H9 (cell line): ENCODE results near the gene SCFD1. TPM values are rescaled to one million over a fixed set of nuclear protein-coding genes. Genes with fewer than 3 reads are reported as not detected.

ENCODE experiments used
- DNase-seq: peaks from one replicate; pipeline ENCODE4 v3.0.0-alpha.2; 2017
- H2AFZ ChIP-seq: one replicate; pipeline ENCODE4 v1.6.1; 2013; ENCODE audit warnings: mild to moderate bottlenecking, low read length, control low read depth, moderate library complexity
- H2AK5ac ChIP-seq: 2 replicates; pipeline ENCODE4 v1.6.1; 2013; ENCODE audit warnings: low read length, control low read depth, mixed read lengths; ENCODE audit not compliant: insufficient read length
- H2BK120ac ChIP-seq: one replicate; pipeline ENCODE4 v1.6.1; 2013; ENCODE audit warnings: low read depth, mild to moderate bottlenecking, low read length, control low read depth, inconsistent platforms; ENCODE audit not compliant: poor library complexity, severe bottlenecking
- H2BK12ac ChIP-seq: 2 replicates; pipeline ENCODE4 v1.6.1; 2013; ENCODE audit warnings: low read length, control low read depth, mixed read lengths, low read depth; ENCODE audit not compliant: insufficient read length
- H2BK15ac ChIP-seq: 2 replicates; pipeline ENCODE4 v1.6.1; 2013; ENCODE audit warnings: low read depth, low read length, control low read depth
- H2BK20ac ChIP-seq: one replicate; pipeline ENCODE4 v1.6.1; 2013; ENCODE audit warnings: low read depth, mild to moderate bottlenecking, low read length, control low read depth, inconsistent platforms; ENCODE audit not compliant: poor library complexity, severe bottlenecking
- H2BK5ac ChIP-seq: 2 replicates; pipeline ENCODE4 v1.6.1; 2013; ENCODE audit warnings: low read length, control low read depth, mixed read lengths; ENCODE audit not compliant: insufficient read length
- H3K14ac ChIP-seq: 2 replicates; pipeline ENCODE4 v1.6.1; 2013; ENCODE audit warnings: low read length, control low read depth; ENCODE audit not compliant: insufficient read depth
- H3K18ac ChIP-seq: 2 replicates; pipeline ENCODE4 v1.6.1; 2013; ENCODE audit warnings: low read depth, mild to moderate bottlenecking, mixed read lengths, low read length, control low read depth; ENCODE audit not compliant: insufficient read length
- H3K23ac ChIP-seq: 2 replicates; pipeline ENCODE4 v1.6.1; 2013; ENCODE audit warnings: low read length, control low read depth, mixed read lengths, low read depth; ENCODE audit not compliant: insufficient read length
- H3K23me2 ChIP-seq: 2 replicates; pipeline ENCODE4 v1.6.1; 2013; ENCODE audit warnings: low read depth, mild to moderate bottlenecking, mixed read lengths, low read length, control low read depth; ENCODE audit not compliant: insufficient read length, poor library complexity, severe bottlenecking
- H3K27ac ChIP-seq: 2 replicates; pipeline ENCODE4 v1.5.1; 2013; ENCODE audit warnings: low read length, control low read depth, mixed read lengths, low read depth; ENCODE audit not compliant: insufficient read length
- H3K27me3 ChIP-seq: 2 replicates; pipeline ENCODE4 v1.6.1; 2013; ENCODE audit warnings: low read length, control low read depth, inconsistent platforms; ENCODE audit not compliant: insufficient read depth
- H3K4ac ChIP-seq: 2 replicates; pipeline ENCODE4 v1.6.1; 2013; ENCODE audit warnings: low read depth, mild to moderate bottlenecking, control low read depth, inconsistent platforms, low read length, moderate library complexity
- H3K4me1 ChIP-seq: 2 replicates; pipeline ENCODE4 v1.6.1; 2013; ENCODE audit warnings: low read length, control low read depth, inconsistent platforms; ENCODE audit not compliant: insufficient read depth
- H3K4me2 ChIP-seq: 2 replicates; pipeline ENCODE4 v1.6.1; 2013; ENCODE audit warnings: low read length, control low read depth, mixed read lengths; ENCODE audit not compliant: insufficient read length, insufficient read depth
- H3K56ac ChIP-seq: 2 replicates; pipeline ENCODE4 v1.6.1; 2013; ENCODE audit warnings: low read depth, mild to moderate bottlenecking, mixed read lengths, low read length, control low read depth; ENCODE audit not compliant: insufficient read length
- H3K79me1 ChIP-seq: 2 replicates; pipeline ENCODE4 v1.6.1; 2013; ENCODE audit warnings: low read depth, mild to moderate bottlenecking, moderate library complexity, low read length, control low read depth, inconsistent platforms; ENCODE audit not compliant: insufficient read depth, poor library complexity, severe bottlenecking
- H3K79me2 ChIP-seq: 2 replicates; pipeline ENCODE4 v1.6.1; 2013; ENCODE audit warnings: low read length, control low read depth, inconsistent platforms; ENCODE audit not compliant: insufficient read depth
- H3K9ac ChIP-seq: 2 replicates; pipeline ENCODE4 v1.6.1; 2013; ENCODE audit warnings: low read length, control low read depth, mixed read lengths; ENCODE audit not compliant: insufficient read length; ENCODE audit errors: extremely low read depth
- H3K9me3 ChIP-seq: one replicate; pipeline ENCODE4 v1.6.1; 2013; ENCODE audit warnings: low read depth, low read length, inconsistent platforms; ENCODE audit not compliant: control insufficient read depth
- H3T11ph ChIP-seq: one replicate; pipeline ENCODE4 v1.6.1; 2013; ENCODE audit warnings: mild to moderate bottlenecking, low read length, control low read depth, inconsistent platforms
- H4K20me1 ChIP-seq: one replicate; pipeline ENCODE4 v1.6.1; 2013; ENCODE audit not compliant: control insufficient read depth, insufficient read length, insufficient read depth
- H4K5ac ChIP-seq: 2 replicates; pipeline ENCODE4 v1.6.1; 2013; ENCODE audit warnings: low read depth, mild to moderate bottlenecking, mixed read lengths, low read length, control low read depth; ENCODE audit not compliant: insufficient read length
- H4K8ac ChIP-seq: replicated peaks from 2 replicates; pipeline ENCODE4 v1.6.1; 2013; ENCODE audit warnings: low read length, control low read depth, mixed read lengths, low read depth; ENCODE audit not compliant: insufficient read length
- H4K91ac ChIP-seq: 2 replicates; pipeline ENCODE4 v1.6.1; 2013; ENCODE audit warnings: low read depth, mild to moderate bottlenecking, moderate library complexity, mixed read lengths, low read length, control low read depth; ENCODE audit not compliant: insufficient read length
- H3K27ac Mint-ChIP-seq, 3 experiments: 2 replicates in 2 of 3; 3 replicates in 1 of 3; pipeline ENCODE4 v1.8.0; 2020 to 2021; ENCODE audit warnings: mixed read lengths in 3 of 3, mild to moderate bottlenecking in 1 of 3, moderate library complexity in 1 of 3
- H3K27me3 Mint-ChIP-seq: 2 replicates; pipeline ENCODE4 v1.8.0; 2021; ENCODE audit warnings: low read depth, mild to moderate bottlenecking, moderate library complexity, mixed read lengths
- H3K36me3 Mint-ChIP-seq, 3 experiments: 2 replicates in 2 of 3; 3 replicates in 1 of 3; pipeline ENCODE4 v1.8.0; 2020 to 2021; ENCODE audit warnings: low read depth in 3 of 3, mixed read lengths in 3 of 3; ENCODE audit not compliant: insufficient read depth in 1 of 3
- H3K4me1 Mint-ChIP-seq, 2 experiments: 2 replicates each; pipeline ENCODE4 v1.8.0; 2020; ENCODE audit warnings: mixed read lengths in 2 of 2
- H3K4me3 Mint-ChIP-seq, 2 experiments: 2 replicates in 1 of 2; 3 replicates in 1 of 2; pipeline ENCODE4 v1.8.0; 2020 to 2021; ENCODE audit warnings: mild to moderate bottlenecking in 2 of 2, mixed read lengths in 2 of 2, moderate library complexity in 1 of 2
- H3K9me3 Mint-ChIP-seq, 2 experiments: 2 replicates in 1 of 2; 3 replicates in 1 of 2; pipeline ENCODE4 v1.8.0; 2020; ENCODE audit warnings: mild to moderate bottlenecking in 2 of 2, mixed read lengths in 2 of 2, moderate library complexity in 1 of 2
- WGBS: extraction: QIAGEN DNeasy Blood & Tissue Kit; methylation state at CpG from one replicate; pipeline ENCODE4 v1.1.7; 2013; ENCODE audit warnings: missing lambda C conversion rate, low lambda C conversion rate, mixed read lengths; ENCODE audit not compliant: insufficient read length; ENCODE audit errors: extremely low coverage; 5-methylcytosine and 5-hydroxymethylcytosine counted together
- total RNA-seq: library from RNA; stranded (reverse); gene quantifications from 2 replicates; pipeline ENCODE4 v1.2.1, GENCODE V29; 2021
- TF ChIP-seq, protein P1 (sequence below): fragments of 200-600 bp; sonication (generic); conservative IDR thresholded peaks from 3 replicates; pipeline ENCODE4 v1.8.0; 2021; ENCODE audit warnings: antibody characterized with exemption, mild to moderate bottlenecking

SCFD1 gene
- total RNA-seq, 1 experiment from 2014 or later = 85.2 TPM

DNA sequence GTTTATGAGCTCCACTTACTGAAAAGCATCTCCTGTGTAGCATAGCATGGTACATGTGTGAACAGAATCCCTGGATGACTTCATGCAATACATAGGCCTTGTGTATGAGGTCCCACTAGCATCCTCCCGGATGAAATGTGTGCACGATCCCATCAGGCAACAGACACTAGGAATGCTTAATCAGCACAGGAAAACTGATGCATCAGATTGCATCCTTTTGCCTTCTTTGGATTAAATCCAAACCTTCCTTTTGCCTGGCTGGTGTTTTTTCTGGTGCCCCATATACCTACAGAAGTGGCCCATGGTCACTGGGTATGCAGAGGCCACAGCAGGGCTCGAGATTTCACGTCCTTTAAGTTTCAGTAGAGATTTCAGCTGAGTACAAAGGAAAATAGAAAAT lies 131.3 kb downstream of the SCFD1 start:
- no peak overlapping the region for H2BK15ac ChIP-seq
- H2AFZ ChIP-seq = no peak overlapping the region
- no peaks in the 10 kb centered on the region for H3K27me3 ChIP-seq
- H3K9ac ChIP-seq = no peak overlapping the region
- WGBS = no CpG with 5 or more reads among the region's 4 CpGs
- H4K20me1 ChIP-seq = no peaks in the 10 kb centered on the region
- no peaks in the 10 kb centered on the region for H3K9me3 ChIP-seq
- no peak overlapping the region for H4K91ac ChIP-seq
- no peaks in the 10 kb centered on the region for H3K23me2 ChIP-seq
- Mint-ChIP-seq H3K4me3 (no peak overlapping the region), H3K27me3 (no peaks in the 10 kb centered on the region; the same call in 1 of the 2 replicates), H3K9me3 (no peaks in the 10 kb centered on the region), H3K36me3 (no peaks in the 10 kb centered on the region), H3K4me1 (no peaks in the 10 kb centered on the region), H3K27ac (no peak overlapping the region)
- no peak overlapping the region for H4K5ac ChIP-seq
- no peak overlapping the region for H2BK5ac ChIP-seq
- H2AK5ac ChIP-seq = no peak overlapping the region
- no peak overlapping the region for H2BK20ac ChIP-seq
- no peaks in the 10 kb centered on the region for H3K4me1 ChIP-seq
- H3K23ac ChIP-seq = no peak overlapping the region
- no peak overlapping the region for H4K8ac ChIP-seq
- no peak overlapping the region for H2BK120ac ChIP-seq
- TF ChIP-seq, protein P1, sequence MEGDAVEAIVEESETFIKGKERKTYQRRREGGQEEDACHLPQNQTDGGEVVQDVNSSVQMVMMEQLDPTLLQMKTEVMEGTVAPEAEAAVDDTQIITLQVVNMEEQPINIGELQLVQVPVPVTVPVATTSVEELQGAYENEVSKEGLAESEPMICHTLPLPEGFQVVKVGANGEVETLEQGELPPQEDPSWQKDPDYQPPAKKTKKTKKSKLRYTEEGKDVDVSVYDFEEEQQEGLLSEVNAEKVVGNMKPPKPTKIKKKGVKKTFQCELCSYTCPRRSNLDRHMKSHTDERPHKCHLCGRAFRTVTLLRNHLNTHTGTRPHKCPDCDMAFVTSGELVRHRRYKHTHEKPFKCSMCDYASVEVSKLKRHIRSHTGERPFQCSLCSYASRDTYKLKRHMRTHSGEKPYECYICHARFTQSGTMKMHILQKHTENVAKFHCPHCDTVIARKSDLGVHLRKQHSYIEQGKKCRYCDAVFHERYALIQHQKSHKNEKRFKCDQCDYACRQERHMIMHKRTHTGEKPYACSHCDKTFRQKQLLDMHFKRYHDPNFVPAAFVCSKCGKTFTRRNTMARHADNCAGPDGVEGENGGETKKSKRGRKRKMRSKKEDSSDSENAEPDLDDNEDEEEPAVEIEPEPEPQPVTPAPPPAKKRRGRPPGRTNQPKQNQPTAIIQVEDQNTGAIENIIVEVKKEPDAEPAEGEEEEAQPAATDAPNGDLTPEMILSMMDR = no peak
- H3K14ac ChIP-seq = no peak overlapping the region
- H3K79me2 ChIP-seq = no peaks in the 10 kb centered on the region
- no peak overlapping the region for H3K27ac ChIP-seq
- DNase-seq = no peak
- no peak overlapping the region for H3K4me2 ChIP-seq
- H3K18ac ChIP-seq = no peak overlapping the region
- no peak overlapping the region for H3K56ac ChIP-seq
- H3T11ph ChIP-seq = no peak overlapping the region
- no peak overlapping the region for H2BK12ac ChIP-seq
- H3K79me1 ChIP-seq = no peaks in the 10 kb centered on the region
- no peak overlapping the region for H3K4ac ChIP-seq
